ENCODE results near the gene MPPED1. TPM values are rescaled to one million over a fixed set of nuclear protein-coding genes. Genes with fewer than 3 reads are reported as not detected.

MPPED1 gene
- total RNA-seq, 1 donor from 2014 or later, result 2.5 TPM

DNA sequence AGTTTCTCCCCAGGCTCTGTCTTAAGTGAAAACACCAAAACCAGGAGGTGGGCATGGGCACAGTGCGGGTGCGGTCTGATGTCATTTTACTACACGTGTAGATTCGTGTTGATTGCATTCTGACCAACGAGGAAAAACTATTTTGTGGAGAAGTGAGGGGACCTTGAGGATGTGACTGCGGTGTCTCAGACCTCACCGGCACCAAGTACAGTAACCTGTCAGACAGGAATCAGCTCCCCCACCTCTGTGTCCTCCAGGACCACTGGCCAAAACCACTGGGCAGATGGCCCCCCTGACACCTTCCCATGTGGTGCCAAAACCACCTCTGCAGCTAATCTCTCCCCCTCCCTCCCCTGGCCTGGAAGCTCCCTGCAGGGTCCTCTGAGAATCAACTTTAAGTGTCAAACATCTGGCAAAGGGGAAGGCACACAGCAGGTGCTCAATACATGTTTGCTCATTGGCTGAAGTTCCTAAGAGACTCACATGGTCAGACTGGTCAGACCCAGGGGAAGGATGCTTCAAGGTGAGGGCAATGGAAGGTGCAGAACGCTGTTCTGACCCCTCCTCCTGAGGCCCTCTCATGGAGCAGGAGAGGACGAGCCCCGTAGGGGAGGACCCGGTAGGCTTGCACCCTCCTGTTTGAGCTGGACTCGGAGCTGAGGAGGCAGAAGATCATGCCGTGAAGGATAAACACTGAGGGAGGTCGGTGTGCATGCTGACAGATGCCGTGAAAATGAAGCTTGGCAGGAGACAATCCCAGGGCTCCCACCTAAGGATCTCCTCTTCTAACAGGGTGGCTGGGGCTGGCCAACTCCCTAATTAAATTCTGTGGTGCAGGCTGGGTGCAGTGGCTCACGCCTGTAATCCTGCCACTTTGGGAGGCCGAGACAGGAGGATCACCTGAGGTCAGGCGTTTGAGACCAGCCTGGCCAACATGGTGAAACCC lies 129.9 kb downstream of the MPPED1 start:
- DNase-seq (ENCODE audit: low spot score) (no peak), ATAC-seq (no peak)
- intact Hi-C loops (cut with DNase I), result no loop called here

DNA sequence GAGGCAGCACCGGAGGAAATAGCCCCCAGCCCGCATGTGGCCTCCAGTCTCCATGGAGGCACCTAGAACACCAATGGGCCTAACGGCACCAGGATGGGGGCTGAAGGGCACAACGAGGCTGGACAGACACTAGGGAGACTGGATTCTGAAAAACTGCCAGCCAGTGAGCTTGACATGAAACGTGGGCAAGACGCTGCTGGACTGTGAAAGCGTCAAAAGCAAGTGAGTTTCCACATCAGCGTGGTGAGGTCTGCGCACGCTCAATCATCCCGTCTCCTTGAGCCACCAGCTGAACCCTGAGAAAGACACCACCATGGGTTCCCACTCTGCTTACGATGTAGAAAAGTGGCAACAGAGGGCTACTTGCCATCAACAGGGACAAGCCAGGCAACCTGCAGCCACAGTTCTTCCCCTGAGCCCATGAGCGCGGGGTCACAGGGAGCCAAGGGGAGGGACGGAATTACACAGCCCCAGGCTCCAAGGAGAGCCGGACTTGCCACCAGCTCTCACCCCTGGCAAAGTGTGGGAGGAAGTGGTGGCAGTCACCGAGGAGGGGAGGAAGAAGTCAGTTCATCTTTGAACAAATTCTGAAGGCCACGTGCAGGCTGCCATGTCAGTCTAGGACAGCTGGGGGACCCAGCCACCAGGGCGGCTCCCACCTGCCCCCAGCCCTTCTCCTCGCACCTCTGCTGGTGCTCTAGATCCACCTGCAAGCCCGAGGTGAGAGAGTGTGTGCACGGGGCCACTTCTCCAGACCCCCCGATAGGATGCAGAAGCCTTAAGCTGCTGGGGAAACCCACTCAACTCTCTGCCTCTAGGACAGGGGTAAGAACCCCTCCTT lies 131.1 kb downstream of the MPPED1 start:
- intact Hi-C loops (cut with DNase I), result no loop called here
- DNase-seq (ENCODE audit: low spot score) (no peak), ATAC-seq (no peak)

DNA sequence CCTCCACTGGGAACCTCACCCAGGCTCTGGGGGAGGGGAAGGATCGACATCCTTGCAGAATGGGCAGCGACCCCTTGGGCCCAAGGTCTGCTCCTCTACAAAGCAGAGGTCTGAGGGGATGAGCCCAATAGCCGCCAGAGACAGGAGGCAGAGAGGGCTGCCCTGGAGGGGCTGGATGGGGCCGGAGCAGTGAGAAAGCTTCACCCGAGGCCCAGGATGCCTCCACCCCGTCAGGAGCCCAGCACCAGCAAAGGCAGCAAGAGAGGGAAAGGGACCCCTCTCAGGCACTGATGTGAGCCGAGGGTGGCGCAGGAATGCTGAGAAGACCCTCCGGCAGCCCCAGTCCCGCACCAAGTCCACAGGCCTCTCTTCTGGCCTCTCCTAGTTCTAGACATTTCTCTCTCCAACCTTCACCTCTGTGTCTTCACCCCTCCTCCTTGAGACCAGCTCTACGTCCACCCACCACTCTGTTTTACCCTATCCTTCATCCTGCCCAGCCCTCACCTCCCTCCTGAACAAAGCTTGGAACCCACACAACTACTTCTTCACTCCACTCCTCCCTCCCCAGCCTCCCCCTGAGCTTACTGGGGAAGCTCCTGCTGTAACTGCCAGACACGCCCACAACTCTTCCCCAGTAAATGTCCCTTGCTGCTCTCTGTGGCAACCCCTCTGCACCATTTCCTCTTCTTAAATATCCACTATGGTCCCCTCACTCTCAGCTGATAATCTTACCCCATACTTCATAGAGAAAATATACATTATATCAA lies 131.9 kb downstream of the MPPED1 start:
- ATAC-seq, result no peak
- intact Hi-C loops (cut with DNase I), result no loop called here
- no peak for DNase-seq (ENCODE audit: low spot score)

DNA sequence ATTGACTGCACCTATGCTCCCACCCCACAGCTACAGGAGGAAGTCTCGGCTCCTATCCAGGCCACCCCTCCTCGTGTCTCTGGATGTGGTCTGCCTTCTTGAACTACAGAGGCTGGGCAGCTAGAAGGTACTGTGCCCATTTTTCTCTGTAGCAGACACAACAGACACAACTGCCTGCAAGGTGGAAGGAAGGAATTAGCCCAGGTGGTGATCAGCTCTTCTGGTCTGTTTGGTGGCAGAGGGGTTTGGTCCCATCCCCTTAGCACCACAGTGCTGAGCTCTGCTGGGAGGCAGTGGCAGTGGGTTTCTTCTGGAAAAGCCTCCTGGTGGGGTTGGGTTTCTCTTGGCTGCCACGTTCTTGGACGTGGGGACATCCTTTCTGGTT lies 132.5 kb downstream of the MPPED1 start:
- intact Hi-C loops (cut with DNase I), result no loop called here
- DNase-seq (ENCODE audit: low spot score) (no peak), ATAC-seq (no peak)

DNA sequence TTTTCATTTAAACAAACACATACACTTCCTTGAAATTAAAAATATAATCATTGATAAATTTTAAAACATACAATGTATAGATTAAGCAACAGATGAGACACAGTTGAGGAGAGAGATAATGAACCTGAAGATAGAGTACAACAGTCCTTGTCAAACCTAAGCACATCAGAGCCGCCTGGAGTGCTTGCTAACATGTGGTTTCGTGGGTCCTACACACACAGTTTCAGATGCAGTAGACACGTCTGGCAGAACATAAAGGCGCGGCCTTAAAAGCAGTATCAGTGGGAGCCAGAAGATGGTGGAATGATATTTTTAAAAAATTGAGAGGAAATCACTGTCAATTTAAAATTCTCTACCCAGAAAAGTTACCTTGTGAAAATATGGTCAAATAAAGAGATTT lies 134.4 kb downstream of the MPPED1 start:
- DNase-seq (ENCODE audit: low spot score) (no peak), ATAC-seq (no peak)
- intact Hi-C loops (cut with DNase I), result no loop called here

DNA sequence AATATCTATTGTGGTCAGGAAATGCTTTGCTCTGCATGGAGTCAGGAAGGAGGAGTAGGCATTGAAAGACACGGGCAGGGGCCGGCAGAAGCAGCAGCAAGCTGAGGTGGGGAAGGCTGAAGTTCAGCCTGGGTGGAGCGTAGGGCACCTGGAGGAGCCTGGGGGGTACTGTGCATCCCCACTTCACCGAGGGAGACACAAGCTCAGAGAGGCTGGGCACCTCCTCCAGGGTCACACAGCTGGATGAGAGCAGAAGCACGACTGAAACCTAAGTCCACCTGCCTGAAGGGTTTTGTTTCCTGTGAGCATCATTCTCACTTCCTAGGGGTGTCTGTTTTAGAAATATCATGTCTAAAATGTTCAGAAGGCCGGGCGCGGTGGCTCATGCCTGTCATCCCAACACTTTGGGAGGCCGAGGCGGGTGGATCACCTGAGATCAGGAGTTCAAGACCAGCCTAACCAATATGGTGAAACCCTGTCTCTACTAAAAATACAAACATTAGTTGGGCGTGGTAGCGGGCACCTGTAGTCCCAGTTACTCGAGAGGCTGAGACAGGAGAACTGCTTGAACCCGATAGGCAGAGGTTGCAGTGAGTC lies 138.3 kb downstream of the MPPED1 start:
- DNase-seq (ENCODE audit: low spot score) (peak; percentile 28), ATAC-seq (no peak)
- intact Hi-C loops (cut with DNase I), result no loop called here

DNA sequence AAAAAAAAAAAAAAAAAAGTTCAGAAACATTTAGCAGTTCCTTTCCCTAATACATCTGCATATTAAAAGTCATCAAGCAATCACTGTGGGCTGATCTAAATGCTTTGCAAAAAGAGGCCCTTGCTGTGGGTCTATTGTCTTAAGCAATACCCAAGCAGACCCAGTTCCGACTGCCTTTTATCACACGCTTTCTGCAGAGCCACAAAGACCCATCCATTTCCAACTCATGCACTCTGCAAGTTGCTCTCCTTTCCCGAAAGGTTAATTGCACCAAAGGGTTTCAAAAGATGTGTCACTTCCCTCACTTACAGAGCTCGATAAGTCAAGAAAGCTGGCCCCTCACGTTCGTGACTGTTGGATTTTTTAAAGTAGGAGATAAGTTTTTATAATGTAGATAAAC lies 138.9 kb downstream of the MPPED1 start:
- intact Hi-C loops (cut with DNase I), result no loop called here
- DNase-seq (ENCODE audit: low spot score) (peak; percentile 8), ATAC-seq (no peak)

DNA sequence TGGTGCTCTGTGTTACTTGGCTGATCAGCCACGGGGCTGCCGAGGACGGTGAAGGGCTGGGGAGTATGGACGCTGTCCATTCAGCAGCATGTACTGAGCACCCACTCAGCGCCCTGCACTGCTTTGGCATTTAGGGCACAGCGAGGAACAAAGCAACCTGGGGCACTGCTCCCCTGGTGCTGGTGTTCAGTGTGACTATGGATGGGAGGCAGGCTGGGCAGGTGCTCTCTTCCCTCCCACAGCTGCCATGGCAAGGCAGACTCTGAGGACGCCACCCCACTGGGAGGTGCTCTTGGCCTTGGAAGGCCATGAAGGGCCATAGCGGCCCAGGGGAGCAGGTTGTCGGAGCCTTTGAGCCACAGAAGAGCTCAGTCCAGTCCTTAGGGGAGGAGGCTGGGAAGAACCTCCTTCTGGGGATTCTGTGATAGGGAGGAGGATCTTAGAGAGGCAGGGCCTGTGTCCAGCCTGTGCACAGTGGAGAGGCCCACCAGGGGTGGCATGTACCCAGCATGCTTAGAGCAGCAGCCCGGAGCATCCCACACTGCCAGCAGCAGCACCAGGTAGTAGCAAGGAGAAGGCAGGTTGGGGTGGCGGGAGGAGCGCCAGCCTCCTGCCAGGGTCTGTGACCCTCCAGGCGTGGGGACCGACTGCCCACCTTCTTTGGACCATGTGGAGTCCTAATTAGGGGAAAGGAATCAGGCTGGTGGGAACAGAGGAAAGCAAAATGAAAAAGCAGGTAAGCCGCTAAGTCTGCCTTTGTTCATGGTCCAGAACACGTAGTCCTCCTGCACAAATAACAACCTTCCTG lies 141.8 kb downstream of the MPPED1 start:
- DNase-seq (ENCODE audit: low spot score) (peak; percentile 21), ATAC-seq (no peak)
- intact Hi-C loops (cut with DNase I), result no loop called here

DNA sequence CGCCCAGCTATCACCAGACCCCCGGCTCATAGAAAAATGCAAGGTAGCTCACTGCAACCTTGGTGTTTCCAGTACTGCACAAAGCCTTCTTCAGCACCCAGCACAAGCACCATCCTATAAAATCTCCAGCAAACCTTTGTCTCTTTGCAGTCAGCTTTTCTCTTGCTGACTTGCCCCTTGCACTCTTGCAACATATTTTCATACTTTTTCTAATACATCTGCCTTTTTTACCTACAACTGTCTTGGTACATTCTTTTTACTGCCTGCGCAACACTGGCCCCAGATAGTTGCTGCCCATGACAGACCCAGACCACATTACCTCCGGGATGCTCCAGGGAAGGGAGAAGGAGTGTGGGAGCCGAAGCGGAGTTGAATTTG lies 142.4 kb downstream of the MPPED1 start:
- intact Hi-C loops (cut with DNase I), result no loop called here
- ATAC-seq, result no peak
- DNase-seq (ENCODE audit: low spot score), result no peak

DNA sequence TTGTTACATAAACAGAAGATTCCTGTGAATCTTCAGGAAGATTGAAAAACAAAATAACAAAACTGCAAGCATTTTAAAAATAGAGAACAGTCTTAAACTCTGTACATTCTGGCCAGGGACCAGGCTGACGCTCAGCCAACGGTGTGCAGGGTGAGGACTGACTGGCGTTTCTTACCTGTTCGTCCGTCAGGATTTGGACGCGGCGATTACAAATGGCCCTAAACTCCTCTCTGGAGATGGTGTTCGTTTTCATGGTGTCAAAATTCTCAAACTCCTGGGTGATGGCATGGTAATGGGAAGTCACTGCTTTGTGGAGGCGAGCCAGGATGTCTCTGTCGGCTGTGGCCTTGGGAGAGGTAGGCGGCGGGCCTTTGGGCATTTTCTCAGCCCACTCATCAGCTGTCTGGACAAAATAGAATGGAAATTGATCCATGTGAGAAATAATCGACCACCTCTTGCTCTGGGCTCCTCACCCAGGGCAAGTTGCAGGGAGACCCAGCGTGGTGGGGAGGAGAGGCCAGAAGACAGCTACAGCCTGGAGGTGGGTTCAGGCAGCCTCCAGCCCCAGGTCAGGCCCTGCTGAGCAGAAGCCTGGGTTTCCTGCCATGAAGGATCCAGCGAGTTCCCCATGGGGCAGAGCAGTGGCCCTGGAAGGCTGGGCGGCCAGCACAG lies 143.0 kb downstream of the MPPED1 start:
- ATAC-seq (no peak), DNase-seq (ENCODE audit: low spot score) (no peak)
- intact Hi-C loops (cut with DNase I), result no loop called here

DNA sequence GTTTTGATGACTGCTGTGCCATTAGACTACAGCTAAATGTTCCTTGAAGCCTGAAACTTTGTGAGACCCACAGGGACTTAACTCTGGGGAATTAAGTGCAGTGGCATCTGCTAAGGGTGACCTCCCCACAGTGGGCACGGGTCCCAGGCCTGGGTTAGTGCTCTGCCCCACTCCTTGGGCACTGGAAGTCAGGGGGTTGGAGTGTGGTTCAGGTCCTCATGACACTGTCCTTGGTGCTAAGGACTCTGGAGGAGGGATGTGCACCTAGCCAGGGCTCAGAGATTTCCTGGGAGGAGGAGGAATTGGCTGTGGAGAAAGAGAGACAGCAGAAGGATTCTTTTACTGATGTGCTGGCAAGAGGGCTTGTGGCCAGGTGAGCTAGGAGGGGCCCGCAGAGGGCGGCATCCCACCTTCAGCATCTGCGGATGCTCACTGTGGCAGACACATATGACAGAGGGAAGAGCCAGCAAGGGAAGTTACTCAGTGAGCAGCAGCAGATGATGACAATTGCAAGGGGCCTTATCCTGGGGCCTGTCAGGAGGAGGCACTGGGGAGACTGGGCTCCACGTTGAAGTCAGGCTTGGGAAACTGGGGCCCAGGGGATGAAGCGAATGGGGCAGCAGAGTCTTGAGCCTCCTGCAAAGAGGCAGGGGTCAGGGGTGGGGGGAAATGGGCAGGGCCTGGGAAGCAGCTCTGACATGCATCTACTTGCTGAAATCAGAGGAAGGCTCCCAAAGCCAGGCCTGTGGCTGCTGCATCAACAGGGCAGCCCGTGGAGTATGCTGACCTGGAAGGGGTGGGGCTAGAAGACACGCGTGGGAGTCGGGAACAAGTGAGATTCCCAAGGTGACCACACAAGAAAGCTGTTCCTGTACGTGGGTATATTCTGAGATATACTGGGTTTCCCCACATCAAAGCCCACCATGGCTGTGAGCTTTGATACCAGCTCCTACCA lies 144.0 kb downstream of the MPPED1 start:
- ATAC-seq (no peak), DNase-seq (ENCODE audit: low spot score) (no peak)
- intact Hi-C loops (cut with DNase I), result no loop called here

Other genes with a start within 250 kb of the MPPED1 start
- 24.3 TPM for gene TTLL12, start 224.9 kb upstream of the MPPED1 start, total RNA-seq
- gene SCUBE1, start 68.6 kb upstream of the MPPED1 start, total RNA-seq, result 140 TPM

Data from sciatic nerve (tissue), 2 donors.